ENCODE data around the gene AJM1. TPM values are rescaled to one million over a fixed set of nuclear protein-coding genes. Genes with fewer than 3 reads are reported as not detected.
A peak's percentile ranks its signal among the peaks of the same experiment; 100 is the strongest.
"Not testable (repeated sequence)": the region's sequence is repeated elsewhere in the genome, so short reads cannot be mapped to it uniquely, and the experiment has no call there.

Gene AJM1
- 2.2 TPM for total RNA-seq

- DNase-seq: peak; percentile 91
Observed at GRCh38 chr9:136842380-136842948, at the start of gene AJM1. TSS of gene AJM1 (plus strand) at chr9:136842478. CDS start at chr9:136844415, 1,937 bp downstream.

- no peak for DNase-seq
Observed at GRCh38 chr9:136793086-136793946, 49.0 kb upstream of the AJM1 start.

GRCh38 chr9:136794281-136794999 lies 47.8 kb upstream of the AJM1 start:
- DNase-seq: no peak

DNA sequence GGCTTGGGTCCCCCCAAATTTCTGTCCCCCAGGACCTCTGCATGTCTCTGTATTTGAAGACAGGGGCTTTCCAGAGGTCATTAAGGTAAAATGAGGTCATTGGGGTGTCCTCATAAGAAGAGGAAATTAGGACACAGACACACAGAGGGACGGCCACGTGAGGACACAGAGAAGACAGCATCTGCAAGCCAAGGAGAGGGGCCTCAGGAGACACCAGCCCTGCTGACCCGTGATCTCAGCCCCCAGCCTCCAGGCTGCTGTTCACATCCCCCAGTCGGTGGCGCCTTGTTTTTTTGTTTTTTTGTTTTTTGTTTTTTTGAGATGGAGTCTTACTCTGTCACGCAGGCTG lies 47.3 kb upstream of the AJM1 start:
- DNase-seq: no peak

GRCh38 chr9:136796238-136796774 lies 46.0 kb upstream of the AJM1 start, which contains the start of gene CCDC183:
TSS of gene CCDC183 (plus strand) at chr9:136796338. CDS start at chr9:136796398, 60 bp downstream.
- DNase-seq: no peak

DNA sequence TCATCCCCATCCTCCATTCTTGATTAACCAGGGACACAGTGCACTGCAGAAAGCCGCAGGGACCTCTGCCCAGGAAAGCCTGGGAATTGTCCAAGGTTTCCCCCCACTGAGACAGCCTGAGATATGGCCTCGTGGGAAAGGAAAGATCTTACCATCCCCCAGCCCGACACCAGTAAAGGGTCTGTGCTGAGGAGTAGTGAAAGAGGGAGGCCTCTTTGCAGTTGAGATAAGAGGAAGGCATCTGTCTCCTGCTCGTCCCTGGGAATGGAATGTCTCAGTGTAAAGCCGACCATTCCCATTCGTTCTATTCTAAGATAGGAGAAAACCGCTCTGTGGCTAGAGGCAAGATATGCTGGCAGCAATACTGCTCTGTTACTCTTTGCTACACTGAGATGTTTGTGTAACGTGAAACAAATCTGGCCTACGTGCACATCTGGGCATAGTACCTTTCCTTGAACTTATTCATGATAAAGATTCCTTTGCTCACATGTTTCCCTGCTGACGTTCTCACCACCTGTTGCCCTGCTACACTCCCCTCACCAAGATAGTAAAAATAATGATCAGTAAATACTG lies 45.4 kb upstream of the AJM1 start:
- DNase-seq: not testable (repeated sequence)

GRCh38 chr9:136798708-136799078 lies 43.6 kb upstream of the AJM1 start:
- no peak for DNase-seq

DNA sequence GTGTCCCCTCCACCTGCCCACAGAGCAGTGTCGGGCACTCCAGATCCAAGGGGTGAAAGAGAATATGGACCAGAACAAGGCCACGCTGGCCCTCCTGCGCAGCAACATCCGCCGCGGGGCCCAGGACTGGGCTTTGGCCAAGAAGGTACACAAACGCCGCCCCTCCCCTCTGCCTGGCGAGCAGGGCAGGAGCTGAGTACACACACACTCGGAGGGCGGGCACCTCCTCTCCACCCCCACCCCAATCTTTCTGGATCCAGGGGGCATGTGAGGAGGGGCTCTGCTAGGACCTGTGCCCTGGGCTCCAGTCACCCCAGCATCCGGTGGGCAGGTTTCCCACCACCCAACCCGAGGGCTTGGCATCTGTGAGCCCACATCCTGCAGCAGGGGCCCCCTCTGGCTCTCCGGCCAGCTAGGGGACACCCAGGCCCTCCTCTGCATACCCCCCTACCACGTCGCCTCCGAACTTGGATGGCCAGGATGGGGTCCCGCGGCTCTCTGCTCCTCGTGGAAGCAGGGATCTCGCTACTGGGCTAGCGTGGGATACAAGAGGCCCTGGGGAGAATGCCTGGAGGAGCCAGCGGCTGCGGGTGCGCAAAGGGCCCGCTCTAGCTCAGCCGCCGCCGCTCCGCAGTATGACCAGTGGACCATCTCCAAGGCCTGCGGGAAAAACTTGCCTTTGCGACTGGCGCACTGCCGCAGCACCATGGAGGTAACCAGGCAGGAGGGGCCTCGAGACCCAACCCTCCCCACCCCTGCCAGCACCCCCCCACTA lies 43.0 kb upstream of the AJM1 start:
- no peak for DNase-seq

GRCh38 chr9:136799854-136800657 lies 42.2 kb upstream of the AJM1 start:
- DNase-seq: peak; percentile 85

GRCh38 chr9:136802321-136802720 lies 40.0 kb upstream of the AJM1 start:
- no peak for DNase-seq

DNA sequence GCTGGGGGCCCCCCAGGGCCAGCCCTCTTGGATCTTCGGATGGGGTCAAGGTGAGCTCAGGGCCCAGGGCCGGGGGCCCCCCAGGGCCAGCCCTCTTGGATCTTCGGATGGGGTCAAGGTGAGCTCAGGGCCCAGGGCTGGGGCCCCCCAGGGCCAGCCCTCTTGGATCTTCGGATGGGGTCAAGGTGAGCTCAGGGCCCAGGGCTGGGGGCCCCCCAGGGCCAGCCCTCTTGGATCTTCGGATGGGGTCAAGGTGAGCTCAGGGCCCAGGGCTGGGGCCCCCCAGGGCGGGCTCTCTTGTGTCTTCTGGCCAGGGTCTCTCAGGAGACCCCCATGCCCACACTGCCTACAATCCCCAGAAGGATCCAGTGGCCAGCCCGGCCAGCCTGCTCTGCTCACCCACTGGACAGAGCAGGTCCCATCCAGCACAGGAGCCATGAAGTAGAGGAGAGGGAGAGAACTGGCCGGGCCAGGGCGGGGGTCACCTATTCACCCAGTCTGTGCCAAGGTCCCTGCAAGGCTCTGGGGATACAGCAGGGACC lies 39.2 kb upstream of the AJM1 start:
- DNase-seq: not testable (repeated sequence)

DNA sequence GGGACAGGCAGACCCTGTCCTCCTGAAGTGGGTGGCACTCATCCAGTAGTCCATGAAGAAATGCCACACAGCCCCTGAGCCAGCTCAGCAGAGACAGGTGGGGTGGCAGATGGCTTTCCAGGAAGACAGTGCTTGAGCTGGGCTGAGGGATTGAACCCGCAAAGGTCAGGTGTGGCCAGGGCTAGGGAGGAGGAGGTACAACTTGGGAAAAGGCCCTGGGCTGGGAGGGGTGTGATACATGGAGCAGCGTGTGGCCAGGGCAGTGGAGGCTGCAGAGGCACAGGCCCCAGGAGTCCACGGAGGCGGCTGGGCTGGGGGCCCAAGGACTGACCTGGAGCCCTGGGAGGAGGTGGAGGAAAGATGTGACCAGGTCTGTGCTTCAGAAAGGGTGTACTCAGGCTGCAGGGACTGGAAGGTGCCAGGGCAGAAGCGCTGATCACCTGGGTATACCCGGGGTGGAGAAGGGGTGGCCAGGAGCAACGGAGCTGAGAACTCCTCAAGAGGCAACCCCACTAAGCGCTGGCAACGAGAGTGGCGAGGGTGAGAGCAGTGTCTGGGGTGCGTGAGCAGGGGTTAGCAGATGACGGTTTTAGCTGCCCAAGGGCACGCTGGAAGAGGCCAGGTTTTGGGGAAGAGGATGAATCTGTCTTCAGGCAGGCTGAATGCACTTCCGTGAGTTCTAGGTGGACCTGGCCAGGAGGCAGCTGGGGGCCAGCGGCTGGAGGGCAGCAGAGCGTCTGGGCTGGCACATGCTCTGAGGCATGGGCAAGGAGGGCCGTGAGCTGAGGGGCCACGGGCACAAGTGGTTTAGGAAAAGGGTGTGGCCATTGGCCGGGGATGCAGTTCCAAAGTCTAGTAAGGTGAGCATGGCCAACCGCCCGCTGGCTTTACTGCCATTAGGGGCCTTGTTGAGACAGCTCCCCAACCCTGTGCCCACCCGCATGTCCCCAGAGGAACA lies 38.4 kb upstream of the AJM1 start:
- no peak for DNase-seq

GRCh38 chr9:136804509-136805206 lies 37.6 kb upstream of the AJM1 start:
- no peak for DNase-seq

DNA sequence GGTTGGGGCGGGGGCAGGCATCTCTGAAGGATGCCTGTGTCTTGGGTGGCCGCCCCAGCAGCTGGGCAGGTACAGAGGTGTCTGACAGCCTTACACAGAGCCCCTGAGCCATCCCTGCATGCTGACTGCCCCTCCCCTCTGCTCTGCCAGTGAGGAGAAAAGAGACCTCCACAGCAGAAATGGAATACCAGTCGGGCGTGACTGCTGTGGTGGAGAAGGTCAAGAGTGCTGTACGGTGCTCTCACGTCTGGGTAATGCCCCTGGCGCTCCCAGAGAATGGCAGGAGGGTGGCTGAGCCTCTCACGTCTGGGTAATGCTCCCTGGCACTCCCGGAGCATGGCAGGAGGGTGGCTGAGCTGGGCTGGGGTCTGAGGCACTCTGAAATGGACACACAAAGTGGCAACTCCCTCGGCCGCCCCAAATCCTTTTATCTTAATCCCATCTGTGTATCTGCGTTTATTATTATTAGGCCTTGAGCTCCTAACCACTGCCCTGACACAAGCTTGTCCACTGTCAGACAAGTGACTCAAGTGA lies 37.0 kb upstream of the AJM1 start:
- no peak for DNase-seq

DNA sequence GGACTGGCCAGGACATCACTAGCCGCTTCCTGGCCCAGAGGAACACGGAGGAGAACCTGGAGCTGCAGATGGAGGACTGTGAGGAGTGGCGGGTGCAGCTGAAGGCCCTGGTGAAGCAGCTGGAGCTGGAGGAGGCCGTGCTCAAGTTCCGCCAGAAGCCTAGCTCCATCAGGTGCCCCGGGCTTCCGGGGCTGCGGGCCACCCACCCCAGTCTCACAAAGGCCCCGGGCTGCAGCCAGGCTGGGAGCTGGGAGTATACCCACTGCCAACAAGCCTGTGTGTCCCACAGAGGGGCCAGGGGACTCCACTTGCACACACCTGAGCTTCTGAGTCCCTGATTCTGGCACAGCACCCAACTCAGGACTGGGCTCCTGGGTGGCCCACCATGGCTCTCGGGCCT lies 36.2 kb upstream of the AJM1 start:
- no peak for DNase-seq

DNA sequence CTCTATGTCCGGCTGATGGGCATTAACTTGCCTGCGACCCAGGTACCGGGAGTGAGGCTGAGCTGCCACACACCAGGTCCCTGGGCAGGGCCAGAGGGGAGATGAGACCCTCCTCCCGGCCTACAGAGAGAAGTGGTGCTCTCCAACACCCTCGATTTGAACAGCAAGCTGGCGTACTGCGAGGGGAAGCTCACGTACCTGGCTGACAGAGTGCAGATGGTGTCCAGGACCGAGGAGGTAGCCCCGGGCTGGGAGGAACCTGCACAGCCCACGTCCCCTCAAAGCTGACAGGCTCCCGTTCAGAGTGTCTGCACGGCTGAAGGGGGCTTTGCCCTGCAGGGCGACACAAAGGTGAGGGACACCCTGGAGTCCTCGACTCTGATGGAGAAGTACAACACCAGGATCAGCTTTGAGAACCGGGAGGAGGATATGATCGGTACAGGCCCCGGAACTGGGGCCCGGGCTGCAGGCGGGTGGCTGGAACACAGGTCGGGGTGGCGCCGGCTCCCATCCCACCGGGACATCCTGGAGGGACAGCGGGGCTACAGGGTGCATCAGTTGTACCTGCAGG lies 35.6 kb upstream of the AJM1 start:
- no peak for DNase-seq

- DNase-seq: peak; percentile 90
Observed at GRCh38 chr9:136807281-136808074, 34.8 kb upstream of the AJM1 start, which contains the start of gene RABL6. TSS of gene RABL6 (plus strand) at chr9:136807948. CDS start at chr9:136808197, 249 bp downstream.

All from tongue (tissue), 2 donors.